GM21723 (cell line): ENCODE data around the gene KCTD7.
"Not testable (repeated sequence)": the region's sequence is repeated elsewhere in the genome, so short reads cannot be mapped to it uniquely, and the experiment has no call there.

Experiments used
- ATAC-seq: cut with Tn5 transposase; IDR thresholded peaks from one replicate; pipeline ENCODE4 v1.9.1; 2021; ENCODE audit warnings: mild to moderate bottlenecking, moderate library complexity; ENCODE audit not compliant: unreplicated experiment

The KCTD7 gene

GRCh38 chr7:66651026-66651425 lies 22.3 kb downstream of the KCTD7 start:
- ATAC-seq: not testable (repeated sequence)

- not testable (repeated sequence) for ATAC-seq
Observed at GRCh38 chr7:66653719-66654274, 25.1 kb downstream of the KCTD7 start.

GRCh38 chr7:66654275-66655112 lies 25.8 kb downstream of the KCTD7 start:
- ATAC-seq: peak; percentile 95

GRCh38 chr7:66655113-66655806 lies 26.6 kb downstream of the KCTD7 start:
- peak; percentile 14 for ATAC-seq

- not testable (repeated sequence) for ATAC-seq
Observed at GRCh38 chr7:66655826-66656485, 27.3 kb downstream of the KCTD7 start.

GRCh38 chr7:66657798-66658197 lies 29.1 kb downstream of the KCTD7 start:
- no peak for ATAC-seq

GRCh38 chr7:66662646-66663264 lies 34.1 kb downstream of the KCTD7 start:
- no peak for ATAC-seq

- ATAC-seq: no peak
Observed at GRCh38 chr7:66664590-66665293, 36.1 kb downstream of the KCTD7 start.

- ATAC-seq: no peak
Observed at GRCh38 chr7:66666313-66666952, 37.8 kb downstream of the KCTD7 start.

- ATAC-seq: no peak
Observed at GRCh38 chr7:66667023-66667728, 38.5 kb downstream of the KCTD7 start.

GRCh38 chr7:66668112-66668511 lies 39.4 kb downstream of the KCTD7 start:
- no peak for ATAC-seq

- ATAC-seq: no peak
Observed at GRCh38 chr7:66668677-66669076, 40.0 kb downstream of the KCTD7 start.

- no peak for ATAC-seq
Observed at GRCh38 chr7:66669088-66669487, 40.4 kb downstream of the KCTD7 start.

- no peak for ATAC-seq
Observed at GRCh38 chr7:66669496-66669895, 40.8 kb downstream of the KCTD7 start.

GRCh38 chr7:66671034-66671433 lies 42.4 kb downstream of the KCTD7 start:
- no peak for ATAC-seq

- not testable (repeated sequence) for ATAC-seq
Observed at GRCh38 chr7:66671486-66671885, 42.8 kb downstream of the KCTD7 start.

GRCh38 chr7:66672432-66673123 lies 43.9 kb downstream of the KCTD7 start:
- ATAC-seq: not testable (repeated sequence)

GRCh38 chr7:66673124-66673640 lies 44.5 kb downstream of the KCTD7 start:
- ATAC-seq: not testable (repeated sequence)
